GM12878 (cell line): ENCODE results near the gene CHD9. TPM values are rescaled to one million over a fixed set of nuclear protein-coding genes. Genes with fewer than 3 reads are reported as not detected.

ENCODE experiments used
- ATAC-seq: fragments of 200-7000 bp; cut with Tn5 transposase; 3 replicates; pipeline ENCODE4 v1.9.1; 2020; ENCODE audit warnings: mild to moderate bottlenecking, moderate library complexity
- BruUV-seq: library from RNA; stranded (reverse); fragments of 400-500 nt; replicated peaks from 2 replicates; lab custom pipeline; 2021; lab: Mats Ljungman, UMichigan
- CTCF ChIA-PET: fragments of 300-600 bp; sonication (Branson Sonifier 250); formaldehyde crosslinking; extraction: SDS; loops from one replicate; lab custom pipeline; 2021; ENCODE audit warnings: inconsistent platforms; lab: Yijun Ruan, JAX
- POLR2A ChIA-PET: fragments of 350-600 bp; formaldehyde crosslinking; extraction: SDS; loops from one replicate; lab custom pipeline; 2021; ENCODE audit warnings: inconsistent platforms; lab: Charles Lee
- RAD21 ChIA-PET: fragments of 300-600 bp; sonication (Branson Sonifier 250); formaldehyde crosslinking; loops from one replicate; lab custom pipeline; 2023; ENCODE audit warnings: antibody characterized with exemption; ENCODE audit not compliant: unreplicated experiment; lab: Charles Lee
- SMC1A ChIA-PET: fragments of 300-600 bp; sonication (Branson Sonifier 250); formaldehyde crosslinking; loops from one replicate; lab custom pipeline; 2023; ENCODE audit not compliant: unreplicated experiment, uncharacterized antibody; lab: Charles Lee
- DNase-seq: peaks from one replicate; pipeline ENCODE4 v3.0.0-alpha.2; 2011; ENCODE audit warnings: low read depth, low spot score
- FAIRE-seq: peaks from 3 replicates; lab custom pipeline; 2011; peaks lifted over from hg19 to GRCh38; lab: Jason Lieb, UNC
- H2AFZ ChIP-seq: 2 replicates; pipeline ENCODE4 v1.6.0; 2011; ENCODE audit warnings: low read depth, low read length, control low read depth; ENCODE audit not compliant: control insufficient read depth
- H3K27ac ChIP-seq: 2 replicates; pipeline ENCODE4 v1.5.1; 2011; ENCODE audit warnings: control low read depth; ENCODE audit not compliant: control insufficient read depth, insufficient read depth
- H3K27me3 ChIP-seq, 2 experiments: replicated peaks in 1 of 2; 2 replicates each; pipeline versions ENCODE4 v1.6.0 to v1.6.1; 2011; ENCODE audit warnings: low read length in 1 of 2; ENCODE audit not compliant: control insufficient read depth in 2 of 2, insufficient read depth in 2 of 2
- H3K36me3 ChIP-seq, 2 experiments: 2 replicates each; pipeline ENCODE4 v1.5.1; 2011; ENCODE audit warnings: low read length in 1 of 2; ENCODE audit not compliant: control insufficient read depth in 2 of 2, insufficient read depth in 2 of 2
- H3K4me1 ChIP-seq: 2 replicates; pipeline ENCODE4 v1.6.1; 2011; ENCODE audit warnings: mild to moderate bottlenecking, low read length, moderate library complexity, mixed read lengths; ENCODE audit not compliant: control insufficient read depth, insufficient read depth
- H3K4me2 ChIP-seq: 2 replicates; pipeline ENCODE4 v1.6.0; 2011; ENCODE audit warnings: control low read depth; ENCODE audit not compliant: control insufficient read depth, insufficient read depth
- H3K4me3 ChIP-seq: fragments of 200-600 bp; sonication (generic); 2 replicates; pipeline ENCODE4 v1.5.1; 2016
- H3K79me2 ChIP-seq: 2 replicates; pipeline ENCODE4 v1.6.0; 2011; ENCODE audit warnings: low read length; ENCODE audit not compliant: control insufficient read depth, insufficient read depth
- H3K9ac ChIP-seq: 2 replicates; pipeline ENCODE4 v1.8.0; 2011; ENCODE audit warnings: low read length, control low read depth, mixed read lengths; ENCODE audit not compliant: control insufficient read depth, insufficient read depth
- H3K9me3 ChIP-seq: replicated peaks from 3 replicates; pipeline ENCODE4 v1.5.1; 2011; ENCODE audit warnings: mild to moderate bottlenecking, low read length; ENCODE audit not compliant: control insufficient read depth, insufficient read depth
- H4K20me1 ChIP-seq: 2 replicates; pipeline ENCODE4 v1.6.0; 2011; ENCODE audit not compliant: control insufficient read depth, insufficient read depth
- CHD1 ChIP-seq: IDR thresholded peaks from 2 replicates; pipeline ENCODE4 v1.6.1; 2012; ENCODE audit warnings: low read depth, low read length, improper control_type of control experiment
- CTCF ChIP-seq, 3 experiments: IDR thresholded peaks in 2 of 3; conservative IDR thresholded peaks in 1 of 3; 2 replicates each; pipeline ENCODE4 v1.5.1; 2011; ENCODE audit warnings: low read depth in 3 of 3, low read length in 3 of 3, mild to moderate bottlenecking in 3 of 3, control low read depth in 2 of 3, moderate library complexity in 2 of 3, inconsistent platforms in 1 of 3, mixed read lengths in 1 of 3; ENCODE audit not compliant: control insufficient read depth in 2 of 3, insufficient read depth in 1 of 3; ENCODE audit errors: extremely low read depth in 1 of 3
- ELK1 ChIP-seq: IDR thresholded peaks from 2 replicates; pipeline ENCODE4 v1.6.1; 2012; ENCODE audit warnings: low read depth, low read length, improper control_type of control experiment
- GABPA ChIP-seq: IDR thresholded peaks from 2 replicates; pipeline ENCODE4 v1.6.1; 2014; ENCODE audit warnings: antibody characterized with exemption, low read depth, mild to moderate bottlenecking, inconsistent platforms
- IRF3 ChIP-seq: fragments of 450-650 bp; IDR thresholded peaks from 2 replicates; pipeline ENCODE4 v1.6.1; 2014; ENCODE audit warnings: mild to moderate bottlenecking
- JUNB ChIP-seq: IDR thresholded peaks from 2 replicates; pipeline ENCODE4 v1.6.1; 2016; ENCODE audit warnings: antibody characterized with exemption, mild to moderate bottlenecking
- PAX8 ChIP-seq: fragments of 450-650 bp; IDR thresholded peaks from 2 replicates; pipeline ENCODE4 v1.6.1; 2017; ENCODE audit warnings: mild to moderate bottlenecking, moderate library complexity
- POLR2AphosphoS5 ChIP-seq: IDR thresholded peaks from 2 replicates; pipeline ENCODE4 v1.6.1; 2011; ENCODE audit warnings: mild to moderate bottlenecking, low read length, inconsistent platforms
- RAD21 ChIP-seq: IDR thresholded peaks from 2 replicates; pipeline ENCODE4 v1.6.1; 2011; ENCODE audit warnings: mild to moderate bottlenecking, low read depth, low read length, moderate library complexity; ENCODE audit not compliant: insufficient read depth
- RAD51 ChIP-seq: fragments of 450-650 bp; IDR thresholded peaks from 2 replicates; pipeline ENCODE4 v1.6.1; 2016; ENCODE audit warnings: moderate library complexity, mild to moderate bottlenecking, inconsistent platforms
- RUNX3 ChIP-seq: IDR thresholded peaks from 2 replicates; pipeline ENCODE4 v1.6.1; 2012; ENCODE audit warnings: low read length, inconsistent platforms
- SMAD1 ChIP-seq: fragments of 450-650 bp; IDR thresholded peaks from 2 replicates; pipeline ENCODE4 v1.6.1; 2018; ENCODE audit warnings: mild to moderate bottlenecking, low read depth; ENCODE audit not compliant: partially characterized antibody
- SMC3 ChIP-seq: IDR thresholded peaks from 2 replicates; pipeline ENCODE4 v1.6.1; 2011; ENCODE audit warnings: low read length, improper control_type of control experiment, borderline replicate concordance
- WGBS: methylation state at CpG from one replicate; pipeline ENCODE4 v1.1.6; 2016; ENCODE audit warnings: low lambda C conversion rate; ENCODE audit not compliant: insufficient replicate concordance, insufficient coverage; ENCODE audit errors: missing lambda C conversion rate; 5-methylcytosine and 5-hydroxymethylcytosine counted together
- in situ Hi-C: fragments of 300-500 bp; cut with MboI; formaldehyde crosslinking; loops from 9 replicates; pipeline ENCODE4 v1.14.3; 2018; ENCODE audit warnings: mixed read lengths
- intact Hi-C: fragments of 100-400 bp; cut with micrococcal nuclease; formaldehyde crosslinking; loops from one replicate; pipeline ENCODE4 v1.14.2; 2022; ENCODE audit not compliant: unreplicated experiment
- polyA plus RNA-seq, 11 experiments: library from polyadenylated mRNA; depleted of rRNA in 4 of 11; unstranded in 6 of 11; stranded (reverse) in 5 of 11; fragments of >200 nt; fragmentation: Nextera tagmentation in 4 of 11; fragmentation: Illumina TruSeq in 1 of 11; extraction: Ambion mirVana in 4 of 11; extraction: Trizol in 1 of 11; gene quantifications; 1 replicate in 1 of 11; 2 replicates in 10 of 11; pipeline versions ENCODE4 v1.2.1 to v1.2.3, GENCODE V29; 2011 to 2016; ENCODE audit warnings: inconsistent platforms in 2 of 11, missing spikeins in 2 of 11, low read depth in 1 of 11
- total RNA-seq, 4 experiments: library from RNA; depleted of rRNA in 3 of 4; stranded (reverse); fragments of >200 nt in 3 of 4; fragmentation: Illumina TruSeq in 1 of 4; extraction: Trizol in 1 of 4; gene quantifications; 2 replicates each; pipeline versions ENCODE4 v1.2.1 to v1.2.3, GENCODE V29; 2013 to 2021

The CHD9 gene
- total and polyA plus RNA-seq, 10 of the 15 experiments (the other 5 are each of a cell fraction or from before 2014, with no cell fraction given), result 29.2 to 95.7 (median 54.3) TPM

GRCh38 chr16:53282975-53283946 is 228.5 kb downstream of the CHD9 start:
- FAIRE-seq, result no peak
- H3K27ac ChIP-seq, result no peak overlapping the region
- ChIA-PET POLR2A (interaction anchor here (0.5 kb wide), 1 partner anchor 630 kb away, joined by 3 read pairs; no protein-coding TSS in a partner anchor), RAD21 (interaction anchor here (0.8 to 1.4 kb wide), 5 partner anchors 225 to 1092 kb away, joined by 3 to 4 read pairs (median 4); no protein-coding TSS in a partner anchor), CTCF (interaction anchor here (0.7 to 1.5 kb wide), 14 partner anchors 8 to 1092 kb away, joined by 3 to 12 read pairs (median 3); partner anchors contain the start of genes AKTIP and CHD9), SMC1A (interaction anchor here (0.6 to 2.0 kb wide), 14 partner anchors 9 to 1868 kb away, joined by 3 to 11 read pairs (median 3); partner anchors contain the start of gene CHD9)
- no peaks in the 10 kb centered on the region for H3K27me3 ChIP-seq
- H3K4me1 ChIP-seq, result no peaks in the 10 kb centered on the region
- in situ Hi-C loops, result loop anchor here (25.0 kb wide), 1 partner anchor 1096 kb away; no protein-coding TSS in a partner anchor
- no peaks in the 10 kb centered on the region for H4K20me1 ChIP-seq
- no peaks in the 10 kb centered on the region for H3K79me2 ChIP-seq
- no peak overlapping the region for H2AFZ ChIP-seq
- intact Hi-C loops, result loop anchor here (10.0 kb wide), 1 partner anchor 228 kb away; the partner anchor contains the start of genes CHD9 and CHD9NB
- H3K9ac ChIP-seq, result no peak overlapping the region
- H3K36me3 ChIP-seq, result peaks cover 4 to 29% of the 10 kb centered on the region in 2 experiments
- peak; percentile 3 for DNase-seq
- no peak overlapping the region for H3K4me2 ChIP-seq
- no peaks in the 10 kb centered on the region for H3K9me3 ChIP-seq
- no peak for TF ChIP-seq JUNB
- TF ChIP-seq SMC3, result peak; percentile 20; the same call in 1 of the 2 replicates
- TF ChIP-seq IRF3, result no peak
- no peak for TF ChIP-seq POLR2AphosphoS5
- TF ChIP-seq SMAD1, result no peak
- no peak for TF ChIP-seq PAX8
- TF ChIP-seq GABPA, result no peak
- TF ChIP-seq RAD21, result peak; percentile 37; the same call in 1 of the 2 replicates
- no peak for TF ChIP-seq RUNX3
- TF ChIP-seq RAD51, result no peak
- peak; percentile 34 to 60 (median 38); a peak in 4 of 6 replicates for TF ChIP-seq CTCF (IDR thresholded peaks at IDR 0.05 in 2 of 3, conservative IDR thresholded peaks at IDR 0.05 in 1 of 3; ENCODE audit: control insufficient read depth in 2 of 3, extremely low read depth in 1 of 3, insufficient read depth in 1 of 3, low read depth in 3 of 3, low read length in 3 of 3)
- no peak for TF ChIP-seq ELK1
- TF ChIP-seq CHD1, result no peak
- no peak overlapping the region for H3K4me3 ChIP-seq
- 65% methylated on average over 3 of the region's 3 CpGs for WGBS
- BruUV-seq, result no TSS peak
- ATAC-seq, result no peak
